Erythroblast (primary cell): ENCODE results near the gene C1QTNF8.

Source experiments
- DNase-seq, 2 experiments: peaks; one replicate each; lab custom pipeline; 2025; lab: John Stamatoyannopoulos, UW
- GATA1 ChIP-seq: IDR thresholded peaks from 2 replicates; pipeline ENCODE4 v1.6.1; 2011; ENCODE audit warnings: low read depth, mild to moderate bottlenecking, control low read depth, low read length, moderate library complexity
- POLR2A ChIP-seq: IDR thresholded peaks from 2 replicates; pipeline ENCODE4 v1.6.1; 2011; ENCODE audit warnings: mild to moderate bottlenecking, low read length

C1QTNF8 gene

GRCh38 chr16:1066584-1067172 lies 29.4 kb downstream of the C1QTNF8 start:
- no peak for TF ChIP-seq GATA1
- no peak for TF ChIP-seq POLR2A
- no peak for DNase-seq

- TF ChIP-seq GATA1 (no peak), POLR2A (no peak)
Measured at GRCh38 chr16:1065469-1066128, 30.4 kb downstream of the C1QTNF8 start.

GRCh38 chr16:1063728-1064127 lies 32.3 kb downstream of the C1QTNF8 start:
- TF ChIP-seq POLR2A: no peak
- no peak for TF ChIP-seq GATA1
- DNase-seq: no peak

More at GRCh38 chr16:1065469-1066128, 30.4 kb downstream of the C1QTNF8 start:
- DNase-seq: no peak

GRCh38 chr16:1062895-1063294 lies 33.1 kb downstream of the C1QTNF8 start:
- DNase-seq: no peak
- no peak for TF ChIP-seq GATA1
- TF ChIP-seq POLR2A: no peak

- DNase-seq: no peak
- no peak for TF ChIP-seq GATA1
Measured at GRCh38 chr16:1061769-1062505, 34.1 kb downstream of the C1QTNF8 start.

- DNase-seq: no peak
- TF ChIP-seq GATA1: no peak
- TF ChIP-seq POLR2A: no peak
Measured at GRCh38 chr16:1060416-1061340, 35.4 kb downstream of the C1QTNF8 start.

- no peak for DNase-seq
- TF ChIP-seq GATA1 (no peak), POLR2A (no peak)
Measured at GRCh38 chr16:1059310-1059709, 36.7 kb downstream of the C1QTNF8 start.

GRCh38 chr16:1058216-1058615 lies 37.8 kb downstream of the C1QTNF8 start:
- TF ChIP-seq GATA1 (no peak), POLR2A (no peak)
- DNase-seq: no peak

- no peak for TF ChIP-seq POLR2A
- no peak for TF ChIP-seq GATA1
- DNase-seq: peak; percentile 31 to 67
Measured at GRCh38 chr16:1057252-1057932, 38.7 kb downstream of the C1QTNF8 start.

GRCh38 chr16:1056196-1056595 lies 39.8 kb downstream of the C1QTNF8 start:
- no peak for DNase-seq
- TF ChIP-seq GATA1 (no peak), POLR2A (no peak)

GRCh38 chr16:1055557-1055924 lies 40.5 kb downstream of the C1QTNF8 start:
- no peak for DNase-seq
- TF ChIP-seq GATA1 (no peak), POLR2A (no peak)

GRCh38 chr16:1054660-1055556 lies 41.1 kb downstream of the C1QTNF8 start:
- DNase-seq: peak; percentile 26 to 36
- no peak for TF ChIP-seq GATA1
- TF ChIP-seq POLR2A: no peak
